ENCODE measurements around the gene DNAJB4. TPM values are rescaled to one million over a fixed set of nuclear protein-coding genes. Genes with fewer than 3 reads are reported as not detected.
A peak's percentile ranks its signal among the peaks of the same experiment; 100 is the strongest.

The DNAJB4 gene
- total RNA-seq, 1 donor from 2014 or later, result 30.1 TPM

GRCh38 chr1:77983997-77984355 is 20.8 kb upstream of the DNAJB4 start:
- no peak for TF ChIP-seq CTCF (IDR thresholded peaks at IDR 0.05; ENCODE audit: unreplicated experiment)
- no peaks in the 10 kb centered on the region for H3K27me3 Mint-ChIP-seq
- H3K4me3 Mint-ChIP-seq (ENCODE audit: low read depth), result peak overlapping the region; percentile 45
- peaks cover 2% of the 10 kb centered on the region for H3K36me3 Mint-ChIP-seq (ENCODE audit: insufficient read depth)
- no peak for DNase-seq (ENCODE audit: low spot score, unreplicated experiment)
- peak overlapping the region; percentile 97 for H3K27ac Mint-ChIP-seq
- H3K9me3 Mint-ChIP-seq (ENCODE audit: low read depth), result no peaks in the 10 kb centered on the region
- peaks cover 43% of the 10 kb centered on the region for H3K4me1 Mint-ChIP-seq (ENCODE audit: low read depth)

GRCh38 chr1:77984629-77985028 is 20.1 kb upstream of the DNAJB4 start:
- Mint-ChIP-seq H3K9me3 (ENCODE audit: low read depth) (no peaks in the 10 kb centered on the region), H3K27ac (peak overlapping the region; percentile 97), H3K4me1 (ENCODE audit: low read depth) (peaks cover 43% of the 10 kb centered on the region), H3K27me3 (no peaks in the 10 kb centered on the region), H3K36me3 (ENCODE audit: insufficient read depth) (peaks cover 4% of the 10 kb centered on the region), H3K4me3 (ENCODE audit: low read depth) (no peak overlapping the region)
- no peak for DNase-seq (ENCODE audit: low spot score, unreplicated experiment)
- no peak for TF ChIP-seq CTCF (IDR thresholded peaks at IDR 0.05; ENCODE audit: unreplicated experiment)

GRCh38 chr1:77986810-77987209 is 17.9 kb upstream of the DNAJB4 start:
- peaks cover 36% of the 10 kb centered on the region for H3K4me1 Mint-ChIP-seq (ENCODE audit: low read depth)
- H3K36me3 Mint-ChIP-seq (ENCODE audit: insufficient read depth), result peaks cover 13% of the 10 kb centered on the region
- H3K27ac Mint-ChIP-seq, result peak overlapping the region; percentile 77
- no peaks in the 10 kb centered on the region for H3K27me3 Mint-ChIP-seq
- no peaks in the 10 kb centered on the region for H3K9me3 Mint-ChIP-seq (ENCODE audit: low read depth)
- TF ChIP-seq CTCF (IDR thresholded peaks at IDR 0.05; ENCODE audit: unreplicated experiment), result no peak
- no peak overlapping the region for H3K4me3 Mint-ChIP-seq (ENCODE audit: low read depth)
- no peak for DNase-seq (ENCODE audit: low spot score, unreplicated experiment)

- peaks cover 33% of the 10 kb centered on the region for H3K4me1 Mint-ChIP-seq (ENCODE audit: low read depth)
- H3K36me3 Mint-ChIP-seq (ENCODE audit: insufficient read depth), result peaks cover 13% of the 10 kb centered on the region
- H3K4me3 Mint-ChIP-seq (ENCODE audit: low read depth), result no peak overlapping the region
These were observed 16.8 kb upstream of the DNAJB4 start for GRCh38 chr1:77987919-77988318.

GRCh38 chr1:77989744-77990143 is 15.0 kb upstream of the DNAJB4 start:
- Mint-ChIP-seq H3K4me3 (ENCODE audit: low read depth) (no peak overlapping the region), H3K4me1 (ENCODE audit: low read depth) (peaks cover 19% of the 10 kb centered on the region), H3K36me3 (ENCODE audit: insufficient read depth) (peaks cover 13% of the 10 kb centered on the region), H3K9me3 (ENCODE audit: low read depth) (no peaks in the 10 kb centered on the region), H3K27ac (no peak overlapping the region), H3K27me3 (no peaks in the 10 kb centered on the region)
- no peak for TF ChIP-seq CTCF (IDR thresholded peaks at IDR 0.05; ENCODE audit: unreplicated experiment)
- DNase-seq (ENCODE audit: low spot score, unreplicated experiment), result no peak

More at GRCh38 chr1:77987919-77988318, 16.8 kb upstream of the DNAJB4 start:
- no peak for TF ChIP-seq CTCF (IDR thresholded peaks at IDR 0.05; ENCODE audit: unreplicated experiment)
- H3K27ac Mint-ChIP-seq, result no peak overlapping the region
- H3K9me3 Mint-ChIP-seq (ENCODE audit: low read depth), result no peaks in the 10 kb centered on the region
- no peak for DNase-seq (ENCODE audit: low spot score, unreplicated experiment)
- H3K27me3 Mint-ChIP-seq, result no peaks in the 10 kb centered on the region
